GF-D8 (cell line): ENCODE data around the gene LENG8.
A peak's percentile ranks its signal among the peaks of the same experiment; 100 is the strongest.
"Not testable (repeated sequence)": the region's sequence is repeated elsewhere in the genome, so short reads cannot be mapped to it uniquely, and the experiment has no call there.

Experiments
- DNase-seq: peaks from one replicate; lab custom pipeline; 2025; lab: John Stamatoyannopoulos, UW

The LENG8 gene

DNA sequence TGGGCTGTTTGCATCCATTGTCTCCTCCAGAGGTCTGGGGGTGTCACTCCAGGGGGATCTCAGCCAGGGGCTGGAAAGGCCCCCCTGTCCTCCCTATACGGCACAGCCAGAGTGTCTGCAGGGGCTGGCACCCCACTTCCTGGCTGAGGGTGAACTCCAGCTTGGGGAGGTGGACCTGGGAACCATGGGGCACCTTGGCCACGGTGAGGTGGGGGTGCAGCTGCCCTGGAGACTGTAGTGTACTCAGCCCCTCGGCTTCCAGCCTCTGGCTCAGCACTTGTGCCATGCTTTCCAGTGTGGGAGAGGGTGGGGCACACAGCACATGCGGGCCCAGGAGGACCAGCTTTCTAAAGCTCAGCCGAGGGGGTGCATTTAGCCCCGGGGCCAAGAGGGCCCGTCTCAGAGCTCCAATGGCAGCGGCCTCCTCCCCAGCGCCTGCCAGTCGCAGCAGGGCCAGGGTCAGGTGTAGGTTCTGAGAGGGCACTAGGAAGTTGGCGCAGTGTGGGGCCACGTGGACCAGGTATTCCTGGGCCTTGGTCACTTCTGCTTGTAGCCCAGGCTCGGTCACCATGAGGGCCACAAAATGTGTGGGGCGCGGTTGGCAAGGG is 13.2 kb downstream of the LENG8 start:
- no peak for DNase-seq

DNA sequence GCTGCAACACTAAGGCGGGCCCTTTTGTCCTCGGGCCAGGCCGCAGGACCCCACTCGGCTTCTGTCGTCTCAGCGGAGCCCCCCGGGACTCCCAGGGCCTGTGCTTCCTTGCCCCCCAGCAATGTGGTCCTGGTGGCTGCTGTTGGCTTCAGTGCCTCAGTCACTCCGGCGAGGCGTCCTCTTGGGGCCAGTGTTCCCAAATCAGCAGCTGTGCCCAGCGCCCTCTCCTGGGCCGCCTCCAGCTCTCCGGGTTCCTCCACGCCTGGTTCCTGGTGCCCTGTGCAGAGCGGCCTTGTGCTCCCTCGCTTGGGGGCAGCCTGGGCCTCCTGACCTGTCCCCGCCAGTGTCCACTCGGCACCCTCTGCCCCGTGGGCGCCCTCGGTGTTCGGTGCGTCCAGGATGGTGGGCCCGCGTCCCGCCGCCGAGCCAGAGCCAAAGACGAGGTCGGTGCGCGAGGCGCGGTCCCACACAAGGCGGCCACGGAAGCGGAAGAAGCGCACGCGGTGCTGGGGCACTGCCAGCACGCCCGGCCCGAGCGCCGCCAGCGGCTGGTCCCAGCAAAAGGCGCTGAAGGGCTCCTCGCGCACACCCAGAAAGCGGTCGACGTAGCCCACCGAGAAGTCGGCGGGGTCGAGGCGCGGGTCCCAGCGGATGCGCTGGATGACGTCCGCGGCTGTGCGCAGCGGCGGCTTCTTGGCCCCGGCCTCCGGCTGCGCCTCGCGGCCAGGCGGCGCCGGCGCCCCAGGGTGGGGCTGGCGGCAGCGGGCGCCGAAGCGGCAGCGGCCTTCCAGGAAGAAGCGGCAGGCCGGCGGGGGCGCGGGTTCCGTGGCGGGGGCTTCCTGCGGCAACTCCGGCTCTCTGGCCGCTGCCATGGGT is 13.9 kb downstream of the LENG8 start:
- DNase-seq: peak; percentile 41

DNA sequence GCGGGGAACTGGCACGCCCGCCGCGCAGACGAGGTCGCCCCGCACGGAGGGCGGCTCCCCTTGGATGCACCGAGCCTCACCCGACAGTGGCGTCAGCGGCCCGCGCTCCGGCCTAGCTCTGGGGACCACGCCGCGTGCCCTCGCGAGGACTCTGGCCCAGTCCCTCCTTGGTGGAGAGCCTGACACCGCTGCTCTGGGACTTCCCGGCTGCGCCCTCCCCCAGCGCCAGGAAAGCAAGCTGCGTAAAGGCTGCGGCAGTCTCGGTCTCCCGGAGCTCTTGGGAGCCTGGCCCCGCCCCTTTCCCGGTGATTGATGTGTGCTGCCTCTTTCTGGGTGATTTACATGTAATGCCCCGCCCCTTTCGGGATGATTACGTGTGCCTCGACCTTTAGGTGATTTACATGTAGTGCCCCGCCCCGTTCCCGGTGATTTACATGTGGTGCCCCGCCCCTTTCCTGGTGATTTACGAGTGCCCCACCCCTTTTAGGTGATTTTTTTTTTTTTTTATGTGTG is 14.6 kb downstream of the LENG8 start, which contains the start of gene LENG9:
TSS of gene LENG9 (minus strand) at position 248 of the 513 bp plus-strand sequence. CDS start 252 bp downstream, outside the sequence.
- DNase-seq: peak; percentile 96

DNA sequence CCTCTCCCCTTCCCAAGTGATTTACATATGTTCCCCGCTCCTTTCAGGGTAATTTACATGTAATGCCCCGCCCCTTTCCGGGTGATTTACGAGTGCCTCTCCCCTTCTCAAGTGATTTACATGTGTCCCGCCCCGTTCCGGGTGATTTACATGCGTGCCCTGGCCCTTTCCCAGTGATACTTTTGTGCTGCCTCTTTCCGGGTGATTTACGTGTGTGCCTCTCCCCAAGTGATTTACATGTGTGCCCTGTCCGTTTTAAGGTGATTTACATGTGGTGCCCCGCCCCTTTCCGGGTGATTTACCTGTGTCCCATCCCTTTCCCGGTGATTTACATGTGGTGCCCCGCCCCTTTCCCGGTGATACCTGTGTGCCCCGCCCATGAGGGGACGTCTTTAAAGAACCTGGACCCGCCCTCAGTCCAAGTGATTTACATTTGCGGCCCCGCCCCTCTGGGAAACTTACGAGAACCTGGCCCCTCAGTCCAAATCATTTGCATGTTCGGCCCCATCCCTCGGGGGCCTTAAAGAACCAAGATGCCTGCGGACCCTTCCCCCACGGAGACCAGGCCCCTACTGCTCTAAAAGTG is 15.1 kb downstream of the LENG8 start:
- DNase-seq: peak; percentile 96

DNA sequence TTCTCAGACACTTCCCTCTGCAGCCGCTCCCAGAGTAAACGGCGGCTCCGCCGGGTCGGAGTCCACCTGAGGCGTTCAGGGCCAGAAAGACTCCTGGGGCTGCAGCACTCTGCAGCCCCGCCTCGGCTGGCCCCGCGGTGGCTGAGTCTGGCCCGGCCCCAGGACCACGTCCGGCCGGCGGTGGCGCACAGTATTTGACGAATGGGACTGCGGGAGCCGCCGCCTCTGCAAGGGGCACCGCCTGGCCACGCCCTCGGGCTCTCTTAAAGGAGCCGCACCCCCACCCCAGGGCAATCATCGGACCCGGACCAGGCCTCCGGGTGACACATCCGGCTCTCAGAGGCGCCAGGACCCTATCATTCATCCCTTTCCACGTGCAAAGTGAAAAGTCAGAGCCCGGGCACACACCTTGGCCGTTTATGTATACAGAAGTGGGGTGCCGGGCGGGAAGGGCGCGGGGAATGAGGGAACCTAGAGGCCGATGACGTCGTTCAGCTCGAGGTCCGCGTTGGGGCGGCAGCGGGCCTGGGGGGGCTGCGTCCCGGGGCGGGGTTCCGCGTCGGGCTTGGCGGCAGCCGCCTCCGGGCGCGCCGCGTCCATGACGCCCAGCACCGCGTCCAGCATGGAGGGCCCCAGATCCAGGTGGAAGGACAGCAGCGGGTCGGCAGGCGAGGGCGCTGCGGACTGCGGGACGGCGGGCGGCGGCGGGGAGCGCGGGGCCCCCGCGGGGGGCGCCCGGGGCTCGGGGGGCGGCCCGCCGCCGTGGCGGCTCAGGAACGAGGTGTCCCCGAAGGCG is 15.8 kb downstream of the LENG8 start:
- DNase-seq: peak; percentile 84

DNA sequence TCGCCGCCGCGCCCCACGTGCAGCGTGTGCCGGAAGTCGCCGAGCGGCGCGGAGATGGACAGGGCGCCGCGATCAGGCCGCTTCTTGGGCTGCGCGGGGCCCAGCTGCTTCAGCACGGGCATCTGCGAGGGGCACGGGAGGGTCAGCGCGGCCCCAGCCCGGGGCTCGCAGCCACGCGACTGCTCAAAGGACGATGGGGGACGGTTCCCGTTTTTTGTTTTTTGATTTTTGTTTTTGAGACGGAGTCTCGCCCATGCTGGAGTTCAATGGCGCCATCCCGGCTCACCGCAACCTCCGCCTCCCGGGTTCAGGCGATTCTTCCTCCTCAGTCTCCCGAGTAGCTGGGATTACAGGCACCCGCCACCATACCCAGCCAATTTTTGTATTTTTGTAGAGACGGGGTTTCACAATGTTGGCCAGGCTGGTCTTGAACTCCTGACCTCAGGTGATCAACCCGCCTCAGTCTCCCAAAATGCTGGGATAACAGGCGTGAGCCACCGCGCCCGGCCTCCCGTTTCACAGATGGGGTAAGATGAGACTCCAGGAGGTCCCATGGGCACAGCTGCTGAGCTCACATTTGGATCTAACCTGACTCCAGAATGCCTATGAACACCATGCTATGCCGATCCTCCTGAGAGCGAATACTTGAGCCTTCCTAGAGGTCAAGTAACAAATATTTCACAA is 16.6 kb downstream of the LENG8 start:
- no peak for DNase-seq

DNA sequence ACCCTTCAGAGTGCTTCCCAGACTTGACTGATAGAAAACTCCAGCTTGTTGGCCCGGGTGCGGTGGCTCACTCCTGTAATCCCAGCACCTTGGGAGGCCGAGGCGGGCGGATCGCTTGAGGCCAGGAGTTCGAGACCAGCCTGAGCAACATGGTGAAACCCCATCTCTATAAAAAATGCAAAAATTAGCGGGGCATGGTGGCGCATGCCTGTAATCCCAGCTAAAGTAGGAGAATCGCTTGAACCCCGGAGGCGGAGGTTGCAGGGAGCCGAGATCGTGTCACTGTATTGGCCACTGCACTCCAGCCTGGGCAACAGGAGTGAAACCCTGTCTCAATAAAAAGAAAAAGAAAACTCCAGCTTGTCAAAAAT is 17.1 kb downstream of the LENG8 start:
- not testable (repeated sequence) for DNase-seq

DNA sequence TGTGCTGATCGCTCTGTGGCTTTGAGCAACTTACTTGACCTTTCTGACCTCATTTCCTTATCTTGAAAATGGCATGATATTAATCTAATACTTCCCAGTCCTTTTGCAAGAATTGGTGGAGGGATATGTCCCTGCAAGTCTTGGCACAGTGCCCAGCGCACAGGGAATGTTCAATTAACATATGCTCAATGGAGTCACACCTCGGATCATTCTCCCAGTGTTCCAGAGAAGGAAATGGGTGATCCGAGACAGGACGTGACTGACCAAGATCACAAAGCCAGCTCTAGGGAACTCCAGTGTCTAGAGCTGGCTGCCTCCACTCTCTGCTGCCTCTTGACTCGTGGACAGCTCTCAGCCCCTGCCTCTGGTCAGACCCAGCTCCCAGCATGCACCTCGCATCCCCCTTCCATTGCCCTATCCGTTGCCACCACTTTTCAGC is 20.5 kb downstream of the LENG8 start:
- no peak for DNase-seq

DNA sequence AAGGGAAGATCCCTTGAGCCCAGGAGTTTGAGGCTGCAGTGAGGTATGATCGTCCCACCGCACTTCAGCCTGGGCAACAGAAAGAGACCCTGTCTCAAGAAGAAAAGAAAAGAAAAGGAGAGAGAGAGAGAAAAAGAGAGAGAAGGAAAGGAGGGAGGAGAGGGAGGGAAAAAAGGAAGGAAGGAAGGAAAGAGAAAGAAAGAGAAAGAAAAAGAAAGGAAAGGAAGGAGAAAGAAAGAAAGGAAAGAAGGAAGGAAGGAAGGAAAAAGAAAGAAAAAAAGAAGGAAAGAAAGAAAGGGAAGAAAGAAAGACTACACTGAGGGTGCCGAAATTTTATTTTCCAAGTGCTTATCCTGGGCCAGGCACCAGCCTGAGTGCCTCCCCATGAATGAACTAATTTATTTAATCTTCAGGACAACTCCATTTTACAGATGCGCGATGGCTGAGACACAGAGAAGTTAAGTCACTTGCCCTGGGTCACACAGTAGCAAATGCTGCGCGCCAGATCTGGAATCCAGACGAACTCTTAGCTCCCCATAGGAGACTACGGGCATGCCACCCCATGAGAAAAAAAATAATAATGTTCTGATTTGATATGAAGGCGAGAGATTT is 21.4 kb downstream of the LENG8 start:
- DNase-seq: no peak

DNA sequence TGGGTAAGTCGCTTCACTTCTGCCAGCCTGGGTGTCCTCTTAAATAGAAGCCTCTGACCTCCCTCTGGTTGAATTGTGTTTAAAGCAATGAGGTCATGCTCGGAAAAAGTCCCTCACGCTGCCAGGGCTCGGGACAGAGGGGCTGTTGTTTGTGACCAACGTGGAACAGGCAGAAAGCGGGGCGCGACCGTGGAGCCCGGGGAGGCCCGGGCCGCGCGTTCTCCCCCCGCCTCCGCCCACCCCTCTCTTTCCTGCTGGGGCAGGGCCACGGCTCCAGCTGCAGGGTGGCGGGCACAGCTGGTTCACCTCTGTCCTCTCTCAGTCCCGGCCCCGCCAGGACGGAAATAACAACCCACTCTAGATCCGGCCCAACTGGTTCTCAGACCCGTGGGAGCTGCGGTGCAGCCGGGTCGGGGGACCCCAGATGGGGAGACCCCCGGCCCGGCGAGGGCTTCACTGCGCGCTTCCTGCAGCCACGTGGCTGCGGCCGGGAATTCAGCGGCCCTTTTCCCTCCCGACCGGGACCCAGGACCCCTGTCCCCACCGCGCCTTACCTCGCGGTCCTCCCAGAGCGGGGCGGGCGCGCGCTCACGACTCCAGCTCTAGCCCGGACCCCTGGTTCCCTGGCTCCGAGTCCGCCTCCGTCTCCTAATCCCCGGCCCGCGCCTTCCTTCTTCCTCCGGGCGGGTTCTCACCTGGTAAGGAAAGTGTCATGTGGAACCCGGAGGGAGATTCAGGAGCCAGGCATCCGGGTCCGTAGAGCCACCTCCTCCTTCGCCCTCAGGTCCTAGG is 22.2 kb downstream of the LENG8 start:
- DNase-seq: no peak

DNA sequence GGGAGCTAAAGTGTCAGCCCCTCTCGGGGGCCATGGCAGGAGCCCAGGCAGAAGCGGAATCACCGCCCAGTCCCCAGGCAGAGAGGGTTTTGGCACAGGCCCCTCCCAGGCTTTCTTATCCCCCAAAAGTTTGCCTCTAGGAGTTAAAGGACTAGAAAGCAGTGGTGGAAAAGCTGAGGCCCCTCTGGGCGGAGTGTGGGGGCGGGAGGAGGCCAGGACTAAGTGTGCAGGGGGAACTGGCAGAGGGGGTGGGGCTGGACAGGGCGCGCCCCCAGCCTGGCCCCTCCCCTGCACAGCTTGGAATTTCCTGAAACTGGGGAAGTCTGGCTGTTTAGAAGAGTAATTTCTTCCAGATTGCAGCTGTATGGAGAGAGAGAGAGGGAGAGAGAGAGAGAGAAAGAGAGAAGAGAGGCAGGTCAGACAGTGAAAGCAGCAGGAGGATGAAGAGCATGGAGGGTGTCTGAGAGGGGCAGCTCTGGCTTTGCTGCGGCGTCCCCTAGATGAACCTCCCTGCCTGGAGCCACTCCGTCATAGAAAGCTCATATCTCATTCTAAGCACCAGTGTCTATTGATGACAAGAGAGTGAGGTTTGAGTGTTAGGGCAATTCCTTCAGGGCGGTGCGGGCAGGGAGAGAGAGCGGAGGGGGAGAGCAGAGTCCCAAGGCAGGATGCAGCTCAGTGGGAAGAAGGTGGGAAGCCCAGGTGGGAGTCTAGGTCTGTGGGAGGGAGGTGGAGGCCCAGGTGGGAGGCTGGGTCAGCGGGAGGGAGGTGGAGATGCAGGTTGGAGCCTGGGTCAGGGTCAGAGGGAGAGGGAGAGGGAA is 24.3 kb downstream of the LENG8 start, which contains the start of gene CDC42EP5:
TSS of gene CDC42EP5 (minus strand) at position 226 of the 821 bp plus-strand sequence. CDS start 7,749 bp downstream, outside the sequence.
- no peak for DNase-seq

DNA sequence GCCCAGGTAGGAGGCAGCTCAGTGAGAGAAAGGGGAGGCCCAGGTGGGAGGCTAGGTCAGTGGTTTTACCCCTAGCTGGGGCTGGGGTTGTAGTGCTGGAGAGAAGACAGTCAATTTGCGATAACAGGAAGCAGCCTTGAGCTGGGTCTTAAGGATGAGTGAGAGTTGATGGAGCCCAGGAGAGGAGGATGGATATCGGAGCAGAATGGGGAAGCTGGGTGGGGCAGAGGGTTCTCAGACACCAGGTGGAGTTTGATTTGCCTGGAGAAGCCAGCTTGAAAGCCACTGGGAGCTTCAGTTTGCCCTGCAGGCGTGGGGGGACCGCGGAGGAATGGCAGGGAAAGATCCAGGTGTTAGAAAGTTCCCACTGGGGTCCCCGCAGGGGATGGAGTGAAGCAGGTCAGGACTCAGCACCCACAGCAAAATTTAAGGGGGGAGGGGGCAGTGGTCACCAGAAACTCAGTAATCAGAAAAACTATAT is 24.9 kb downstream of the LENG8 start:
- DNase-seq: no peak

DNA sequence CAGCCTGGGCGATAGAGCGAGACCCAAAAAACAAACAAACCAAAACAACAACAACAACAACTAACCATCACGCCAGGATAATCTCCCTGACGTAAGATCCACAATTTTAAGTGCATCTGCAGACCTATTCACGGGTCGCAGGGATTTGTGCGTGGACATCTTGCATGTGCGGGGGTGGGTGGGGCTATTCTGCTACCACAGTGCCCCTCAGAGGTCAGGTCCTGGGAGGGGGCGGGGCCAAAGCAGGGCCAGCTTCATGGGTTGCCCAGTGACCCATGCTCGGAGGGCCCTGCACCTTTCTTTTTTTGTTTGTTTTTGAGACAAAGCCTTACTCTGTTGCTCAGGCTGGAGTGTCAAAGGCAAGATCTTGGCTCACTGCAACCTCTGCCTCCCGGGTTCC is 26.7 kb downstream of the LENG8 start:
- no peak for DNase-seq

DNA sequence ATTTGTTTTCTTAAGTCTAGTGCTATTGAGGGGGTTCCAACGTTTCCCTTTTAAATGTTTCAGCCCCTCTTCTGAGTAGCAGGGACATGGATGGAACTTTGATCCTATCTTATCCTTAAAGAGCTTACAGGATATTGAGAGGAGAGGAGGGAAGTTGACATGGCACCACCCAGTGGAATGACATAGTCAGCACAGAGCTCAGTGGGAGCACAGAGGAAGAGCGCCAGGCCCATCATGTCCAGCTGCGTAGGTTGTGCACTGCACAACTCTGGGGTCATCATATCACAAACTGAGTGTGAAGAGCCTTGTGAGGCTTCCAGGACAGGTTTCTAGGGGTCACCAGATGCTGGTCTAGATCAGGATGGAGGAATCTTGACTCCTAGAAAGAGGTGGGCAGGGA is 28.7 kb downstream of the LENG8 start:
- DNase-seq: no peak

DNA sequence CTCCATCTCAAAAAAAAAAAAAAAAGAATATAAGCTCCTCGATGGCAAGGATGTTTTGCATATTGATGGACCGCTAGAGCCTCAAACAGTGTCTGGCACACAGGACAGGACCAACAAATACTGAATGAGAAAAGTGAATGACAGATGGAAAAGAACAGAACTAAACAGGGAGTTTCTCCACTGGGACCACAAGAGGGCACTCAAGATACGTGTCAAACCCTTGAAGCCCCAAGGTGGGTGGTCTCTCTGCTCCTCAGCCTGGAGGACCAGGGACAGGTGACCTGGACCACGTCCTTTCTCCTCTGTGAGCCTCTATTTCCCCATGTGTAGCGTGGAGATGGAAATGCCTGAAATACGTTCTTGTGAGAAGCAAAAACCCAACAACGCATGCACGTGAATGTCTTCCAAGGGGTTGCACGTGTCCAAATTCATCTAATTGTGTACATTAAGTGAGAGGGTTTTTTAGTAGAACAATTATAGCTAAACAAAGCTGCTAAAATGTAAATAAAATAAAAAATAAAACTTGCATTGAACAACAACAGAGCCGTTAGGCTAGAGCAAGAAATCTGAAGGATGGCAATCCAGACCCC is 29.8 kb downstream of the LENG8 start:
- DNase-seq: no peak

DNA sequence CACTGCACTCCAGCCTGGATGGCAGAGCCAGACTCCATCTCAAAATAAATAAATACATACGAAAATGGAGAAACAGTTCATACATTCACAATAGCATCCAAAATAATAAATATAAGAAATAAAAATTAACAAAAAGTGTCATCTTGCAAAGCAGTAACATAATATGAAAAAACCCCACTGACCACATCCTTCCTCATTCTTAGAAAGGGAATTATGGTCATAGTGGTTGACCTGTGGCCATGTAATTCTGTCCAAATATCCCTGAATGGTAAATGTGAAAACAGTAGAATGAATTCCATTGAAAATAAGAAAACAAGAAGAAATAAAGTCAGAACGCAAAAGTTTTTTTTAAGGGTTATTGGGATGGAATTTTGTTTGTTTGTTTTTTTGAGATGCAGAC is 31.1 kb downstream of the LENG8 start:
- peak; percentile 36 for DNase-seq

DNA sequence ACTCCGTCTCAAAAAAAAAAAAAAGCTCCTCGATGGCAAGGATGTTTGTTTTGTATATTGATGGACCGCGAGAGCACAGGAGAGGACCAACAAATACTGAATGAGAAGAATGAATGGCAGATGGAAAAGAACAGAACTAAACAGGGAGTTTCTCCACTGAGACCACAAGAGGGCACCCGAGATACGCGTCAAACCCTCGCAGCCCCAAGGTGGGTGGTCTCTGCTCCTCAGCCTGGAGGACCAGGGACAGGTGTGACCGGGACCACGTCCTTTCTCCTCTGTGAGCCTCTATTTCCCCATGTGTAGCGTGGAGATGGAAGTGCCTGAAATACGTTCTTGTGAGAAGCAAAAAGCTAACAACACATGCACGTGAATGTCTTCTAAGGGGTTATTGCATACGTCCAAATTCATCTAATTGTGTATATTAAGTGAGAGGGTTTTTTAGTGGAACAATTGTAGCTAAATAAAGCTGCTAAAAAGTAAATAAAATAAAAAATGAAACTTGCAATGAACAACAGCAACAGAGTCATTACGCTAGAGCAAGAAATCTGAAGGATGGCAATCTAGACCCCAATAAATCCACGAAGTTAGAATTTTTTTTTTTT is 32.4 kb downstream of the LENG8 start:
- peak; percentile 11 for DNase-seq

DNA sequence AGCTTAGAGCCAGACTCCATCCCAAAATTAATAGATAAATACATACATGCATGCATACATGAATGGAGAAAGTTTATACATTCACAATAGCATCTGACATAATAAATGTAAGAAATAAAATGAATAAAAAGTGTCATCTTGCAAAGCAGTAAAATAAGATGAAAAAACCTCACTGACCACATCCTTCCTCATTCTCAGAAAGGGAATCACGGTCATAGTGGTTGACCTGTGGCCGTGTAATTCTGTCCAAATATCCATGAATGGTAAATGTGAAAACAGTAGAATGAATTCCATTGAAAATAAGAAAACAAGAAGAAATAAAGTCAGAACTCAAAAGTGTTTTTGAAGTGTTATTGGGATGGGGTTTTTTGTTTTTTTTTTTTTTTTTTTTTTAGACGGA is 33.9 kb downstream of the LENG8 start:
- peak; percentile 35 for DNase-seq
